ENCODE measurements around the gene CAMP. TPM values are rescaled to one million over a fixed set of nuclear protein-coding genes. Genes with fewer than 3 reads are reported as not detected.

CAMP gene
- total RNA-seq, 3 donors from 2014 or later, result not detected

GRCh38 chr3:48247401-48247811 lies 24.1 kb downstream of the CAMP start:
- ATAC-seq (no peak), DNase-seq (no peak)
- H3K4me1 ChIP-seq (ENCODE audit: low read depth), result no peaks in the 10 kb centered on the region
- H3K36me3 ChIP-seq (ENCODE audit: low read depth), result no peaks in the 10 kb centered on the region
- intact Hi-C loops (cut with DNase I, micrococcal nuclease), result no loop called here
- H3K4me3 ChIP-seq, result no peak overlapping the region
- H3K9me3 ChIP-seq, result no peaks in the 10 kb centered on the region
- TF ChIP-seq CTCF (IDR thresholded peaks at IDR 0.05), result no peak

DNA sequence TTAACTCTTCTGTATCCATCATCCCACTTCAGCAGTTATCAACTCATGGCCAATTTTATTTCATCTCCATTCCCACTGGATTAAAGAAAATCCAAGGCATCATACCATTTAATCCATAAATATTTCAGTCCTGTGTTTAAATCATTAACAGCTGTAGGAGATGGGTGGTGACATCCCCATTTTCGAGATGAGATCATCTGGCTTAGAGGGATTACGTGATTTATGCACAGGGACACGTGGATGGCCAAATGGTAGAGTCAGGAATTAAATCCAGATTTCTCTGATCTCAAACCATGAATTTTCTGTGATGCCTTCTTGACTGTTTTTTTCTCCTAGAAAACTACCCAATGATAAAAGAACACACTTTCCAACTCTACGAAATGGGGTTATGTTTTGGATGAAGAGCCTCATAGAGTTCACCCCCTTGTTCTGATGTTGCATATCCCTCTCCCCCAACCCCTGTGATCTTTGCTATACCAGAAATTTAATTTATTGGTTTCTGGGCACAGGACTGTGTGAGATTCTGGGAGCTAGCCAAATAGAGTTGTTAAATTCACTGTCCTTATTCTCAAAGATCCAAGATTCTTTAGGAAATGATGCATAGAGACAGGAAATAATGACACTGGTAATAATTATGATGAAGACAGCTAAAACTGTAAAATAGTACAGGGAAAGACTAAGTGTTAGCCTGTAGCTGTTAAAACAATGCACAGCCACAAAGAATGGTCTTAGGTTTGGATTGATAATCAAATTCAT lies 25.0 kb downstream of the CAMP start:
- DNase-seq, result no peak
- ATAC-seq, result no peak
- TF ChIP-seq CTCF (IDR thresholded peaks at IDR 0.05), result no peak
- Histone ChIP-seq H3K4me1 (ENCODE audit: low read depth) (no peaks in the 10 kb centered on the region), H3K9me3 (no peaks in the 10 kb centered on the region), H3K36me3 (ENCODE audit: low read depth) (no peaks in the 10 kb centered on the region), H3K4me3 (no peak overlapping the region)
- intact Hi-C loops (cut with DNase I, micrococcal nuclease), result no loop called here

DNA sequence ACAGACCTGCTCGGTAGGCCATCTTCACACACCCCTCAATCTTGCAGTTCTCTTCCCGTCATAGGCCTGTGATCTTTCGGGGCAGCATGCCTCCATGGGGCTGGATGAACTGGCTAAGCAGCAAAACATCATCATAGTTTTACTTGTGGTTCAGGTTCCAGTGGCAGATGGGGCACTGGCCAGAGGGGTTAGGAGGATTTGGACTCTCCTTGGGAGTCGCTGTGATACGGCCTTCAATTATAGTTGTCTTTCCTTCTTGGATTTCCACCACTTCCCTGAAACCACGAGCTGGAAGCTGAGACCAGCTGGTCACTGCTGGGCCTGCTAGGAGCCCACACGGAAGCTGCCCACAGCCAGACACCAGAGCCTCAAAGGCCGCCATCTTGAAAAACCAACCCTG lies 33.3 kb downstream of the CAMP start:
- Histone ChIP-seq H3K36me3 (ENCODE audit: low read depth) (no peaks in the 10 kb centered on the region), H3K9me3 (no peaks in the 10 kb centered on the region)
- no peak for DNase-seq

DNA sequence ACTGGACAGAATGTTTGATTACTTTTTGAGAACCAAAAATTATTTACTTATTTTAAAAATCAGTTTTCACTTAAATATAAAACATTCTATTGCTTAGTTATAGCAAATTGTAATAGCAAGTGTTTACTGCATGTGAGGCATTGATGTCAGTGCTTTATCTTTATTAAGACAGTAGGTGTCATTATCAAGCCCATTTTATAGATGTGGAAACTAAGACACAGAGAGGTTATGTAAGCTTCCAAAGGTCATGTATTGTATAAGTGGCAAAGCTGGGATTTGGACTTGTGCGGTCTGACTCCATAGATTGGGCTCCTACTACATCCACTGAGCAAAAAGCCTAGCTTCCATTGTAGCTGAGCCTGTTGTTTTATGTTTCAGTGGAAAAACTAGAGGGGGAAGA lies 35.2 kb downstream of the CAMP start:
- intact Hi-C loops (cut with DNase I, micrococcal nuclease), result no loop called here
- H3K36me3 ChIP-seq (ENCODE audit: low read depth), result no peaks in the 10 kb centered on the region

More for the DNA sequence above, 33.3 kb downstream of the CAMP start:
- no peak for TF ChIP-seq CTCF (IDR thresholded peaks at IDR 0.05)
- no peak for ATAC-seq
- Histone ChIP-seq H3K4me3 (no peak overlapping the region), H3K4me1 (ENCODE audit: low read depth) (no peaks in the 10 kb centered on the region)
- intact Hi-C loops (cut with DNase I, micrococcal nuclease), result no loop called here

DNA sequence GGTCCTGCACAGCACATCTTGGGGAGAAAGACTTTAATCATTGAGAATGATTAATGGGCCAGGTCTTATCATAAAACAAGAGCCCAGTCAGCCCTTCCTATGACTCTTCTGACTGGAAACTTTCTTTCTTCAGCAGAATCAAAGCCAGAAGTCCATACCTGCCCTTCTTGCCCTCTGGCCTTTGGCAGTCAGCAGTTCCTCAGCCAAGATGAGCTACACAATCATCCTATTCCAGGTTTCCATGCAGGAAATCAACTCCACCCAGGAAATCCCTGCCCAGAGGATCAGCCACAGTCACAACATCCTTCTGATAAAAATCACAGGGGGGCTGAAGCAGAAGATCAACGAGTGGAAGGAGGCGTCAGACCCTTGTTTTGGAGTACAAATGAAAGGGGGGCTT lies 44.5 kb downstream of the CAMP start:
- Histone ChIP-seq H3K9me3 (no peaks in the 10 kb centered on the region), H3K36me3 (ENCODE audit: low read depth) (no peaks in the 10 kb centered on the region), H3K4me1 (ENCODE audit: low read depth) (peaks cover 19% of the 10 kb centered on the region), H3K4me3 (no peak overlapping the region)
- intact Hi-C loops (cut with DNase I, micrococcal nuclease), result no loop called here
- DNase-seq (peak in 1 of 3 donors; percentile 28), ATAC-seq (peak; percentile 62)
- no peak for TF ChIP-seq CTCF (IDR thresholded peaks at IDR 0.05)

More for the DNA sequence above, 35.2 kb downstream of the CAMP start:
- ATAC-seq (no peak), DNase-seq (no peak)
- H3K4me1 ChIP-seq (ENCODE audit: low read depth), result no peaks in the 10 kb centered on the region
- no peak overlapping the region for H3K4me3 ChIP-seq
- H3K9me3 ChIP-seq, result no peaks in the 10 kb centered on the region
- no peak for TF ChIP-seq CTCF (IDR thresholded peaks at IDR 0.05)
